Endometrium (tissue), 2 donors: Measurements from ENCODE around the gene IL11.
A peak's percentile ranks its signal among the peaks of the same experiment; 100 is the strongest.

ENCODE experiments used
- FAIRE-seq: peaks from 2 replicates; lab custom pipeline; 2012; peaks lifted over from hg19 to GRCh38; lab: Jason Lieb, UNC
- donor health status: control.
- donor health status: control.

The IL11 gene

DNA sequence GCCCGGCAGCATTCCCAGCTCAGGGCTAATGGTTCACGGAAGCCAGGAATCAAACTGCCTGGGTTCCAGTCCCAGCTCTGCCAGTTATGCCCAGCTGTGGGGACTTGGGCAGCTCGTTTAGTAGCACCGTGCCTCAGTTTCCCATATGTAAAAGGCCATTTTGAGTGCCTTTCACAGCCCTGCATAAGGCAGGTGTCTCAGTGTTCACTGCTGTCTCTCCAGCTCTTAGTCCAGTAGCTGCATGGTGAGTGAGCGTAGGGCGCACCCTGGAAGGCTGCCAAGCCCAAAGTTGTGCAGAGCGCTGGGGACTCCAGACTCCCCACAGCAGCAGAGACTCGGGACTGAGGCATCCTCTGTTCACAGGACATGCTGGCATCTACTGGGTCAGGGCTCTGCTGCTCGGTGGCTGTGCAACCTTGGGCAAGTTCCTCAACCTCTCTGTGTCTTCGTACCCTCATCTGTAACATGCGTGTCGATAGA, 21.0 kb upstream of the IL11 start:
- FAIRE-seq = no peak

DNA sequence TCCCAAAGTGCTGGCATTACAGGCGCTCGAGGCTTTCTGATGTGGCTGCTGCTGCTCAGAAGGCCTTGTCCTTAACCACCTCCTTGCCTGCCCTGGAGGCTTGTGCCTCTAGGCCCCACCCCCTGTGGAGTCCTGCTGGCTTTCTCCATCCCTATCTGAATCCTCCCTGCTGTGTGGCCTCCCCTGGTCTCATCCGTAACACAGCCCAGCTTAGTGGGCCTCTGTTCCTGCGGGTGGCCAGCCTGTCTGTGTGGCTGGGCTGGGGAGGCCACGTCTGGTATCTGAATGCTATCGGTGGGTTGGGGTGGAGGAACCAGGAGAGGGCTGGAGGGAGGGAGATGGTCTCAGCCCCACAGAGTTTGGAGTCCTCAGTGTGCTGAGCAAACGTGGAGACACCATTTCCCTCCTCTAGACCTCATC, 20.2 kb upstream of the IL11 start:
- no peak for FAIRE-seq

DNA sequence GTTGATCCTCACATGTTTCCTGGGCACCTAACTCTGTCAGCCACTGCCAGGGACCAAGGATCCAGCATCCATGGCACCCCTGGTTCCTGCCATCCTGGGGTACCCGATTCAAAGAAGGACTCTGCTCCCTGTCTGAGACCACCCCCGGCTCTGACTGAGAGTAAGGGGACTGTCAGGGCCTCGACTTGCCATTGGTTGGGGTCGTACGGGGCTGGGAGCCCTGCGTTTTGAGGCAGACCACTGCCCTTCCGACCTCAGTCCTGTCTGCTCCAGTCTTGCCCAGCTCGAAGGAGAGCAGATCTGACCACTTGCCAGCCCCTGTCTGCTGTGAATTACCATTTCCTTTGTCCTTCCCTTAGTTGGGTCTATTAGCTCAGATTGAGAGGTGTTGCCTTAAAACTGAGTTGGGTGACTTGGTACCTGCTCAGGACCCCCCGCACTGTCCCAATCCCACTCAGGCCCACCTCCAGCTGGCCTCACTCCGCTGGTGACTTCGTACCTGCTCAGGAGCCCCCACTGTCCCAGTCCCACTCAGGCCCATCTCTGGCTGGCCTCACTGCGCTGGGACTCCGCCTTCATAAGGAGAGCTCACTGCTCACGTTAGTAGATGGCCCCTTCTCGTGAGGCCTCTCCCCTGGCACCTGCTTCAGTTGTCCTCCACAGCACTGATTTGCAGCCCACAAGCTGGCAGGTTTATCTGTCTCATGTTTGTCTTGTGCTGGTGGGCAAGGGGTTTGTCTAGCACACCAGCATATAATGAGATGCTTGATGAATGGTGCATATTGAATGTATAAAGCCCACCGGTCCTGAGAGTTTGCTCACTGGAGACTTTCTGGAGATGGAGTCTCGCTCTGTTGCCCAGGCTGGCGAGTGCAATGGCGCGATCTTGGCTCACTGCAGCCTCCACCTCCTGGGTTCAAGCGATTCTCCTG, 19.4 kb upstream of the IL11 start:
- no peak for FAIRE-seq

DNA sequence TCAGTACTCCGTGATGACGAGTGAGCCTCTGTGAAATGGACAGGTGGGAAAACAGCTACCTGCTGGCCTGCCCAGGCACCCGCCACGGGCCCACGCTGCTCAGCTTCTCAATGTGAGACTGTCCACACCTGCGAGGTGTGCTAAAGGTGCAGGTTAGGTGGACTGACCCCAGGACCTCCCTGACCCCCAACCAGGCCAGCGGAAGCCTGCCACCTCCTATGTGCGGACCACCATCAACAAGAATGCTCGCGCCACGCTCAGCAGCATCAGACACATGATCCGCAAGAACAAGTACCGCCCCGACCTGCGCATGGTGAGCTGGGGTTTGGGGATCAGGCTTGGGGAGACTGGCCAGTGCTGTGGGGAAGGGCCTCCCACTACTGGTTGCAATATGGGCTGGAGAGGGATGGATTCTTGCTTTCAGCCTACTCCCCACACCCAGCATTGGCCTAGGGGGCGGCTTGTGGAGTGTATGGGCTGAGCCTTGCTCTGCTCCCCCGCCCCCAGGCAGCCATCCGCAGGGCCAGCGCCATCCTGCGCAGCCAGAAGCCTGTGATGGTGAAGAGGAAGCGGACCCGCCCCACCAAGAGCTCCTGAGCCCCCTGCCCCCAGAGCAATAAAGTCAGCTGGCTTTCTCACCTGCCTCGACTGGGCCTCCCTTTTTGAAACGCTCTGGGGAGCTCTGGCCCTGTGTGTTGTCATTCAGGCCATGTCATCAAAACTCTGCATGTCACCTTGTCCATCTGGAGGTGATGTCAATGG, 17.7 kb upstream of the IL11 start:
- no peak for FAIRE-seq

DNA sequence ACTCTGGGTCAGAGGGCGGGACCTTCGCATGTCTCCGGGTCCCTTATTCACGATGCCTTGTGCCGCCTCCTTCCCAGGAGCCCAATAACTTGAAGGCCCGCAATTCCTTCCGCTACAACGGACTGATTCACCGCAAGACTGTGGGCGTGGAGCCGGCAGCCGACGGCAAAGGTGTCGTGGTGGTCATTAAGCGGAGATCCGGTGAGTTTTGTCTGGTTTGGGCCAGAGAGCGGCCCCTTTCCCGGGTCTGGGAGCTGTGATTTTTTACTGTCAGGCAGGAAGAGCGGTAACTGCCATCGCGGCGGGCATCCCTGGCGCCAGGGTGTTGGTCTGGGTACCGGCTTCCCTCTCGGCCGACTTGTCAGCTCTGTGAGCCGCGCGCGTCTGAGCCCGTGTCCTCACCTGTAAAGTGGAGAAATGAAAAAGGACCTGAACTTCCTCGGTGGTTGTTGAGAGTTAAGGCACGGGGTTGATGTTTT, 16.3 kb upstream of the IL11 start:
- FAIRE-seq = no peak

DNA sequence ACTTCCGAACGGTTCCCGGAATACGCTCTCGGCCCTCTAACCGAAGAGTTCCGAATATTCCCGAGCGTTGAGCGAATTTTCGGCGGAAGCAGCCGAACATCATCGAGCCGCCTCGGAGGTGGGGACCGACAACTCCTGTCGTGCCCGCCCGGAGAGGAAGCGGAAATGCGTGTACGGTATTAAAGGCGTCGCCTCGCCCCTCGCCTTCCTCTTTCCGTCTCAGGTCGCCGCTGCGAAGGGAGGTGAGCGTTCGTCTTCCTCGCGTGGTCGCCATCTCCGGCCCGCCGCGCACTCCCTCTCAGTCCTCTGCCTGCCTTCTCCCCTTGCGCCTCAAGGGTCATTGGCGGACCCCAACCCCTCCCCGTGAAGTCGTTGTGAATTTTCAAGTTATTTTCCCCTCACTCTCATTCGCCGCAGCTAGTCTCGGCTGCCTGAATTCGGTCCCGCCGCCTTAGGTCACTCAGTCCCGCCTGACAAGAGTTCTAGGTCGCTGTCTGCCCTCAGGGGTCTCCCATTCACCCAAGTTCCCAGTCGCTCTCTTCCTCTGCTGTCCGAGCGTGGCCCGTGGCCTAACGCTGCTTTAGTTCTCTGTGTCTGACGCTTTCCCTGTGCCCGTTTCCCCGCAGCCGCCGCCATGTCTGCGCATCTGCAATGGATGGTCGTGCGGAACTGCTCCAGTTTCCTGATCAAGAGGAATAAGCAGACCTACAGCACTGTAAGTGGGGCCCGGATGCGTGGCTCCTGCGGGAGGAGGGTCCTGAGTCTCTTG, 15.6 kb upstream of the IL11 start, which contains the start of gene RPL28:
Gene RPL28 (plus strand): TSS at position 209 of the 769 bp plus-strand sequence. CDS start 426 bp downstream, at position 635.
- FAIRE-seq = peak; percentile 92

DNA sequence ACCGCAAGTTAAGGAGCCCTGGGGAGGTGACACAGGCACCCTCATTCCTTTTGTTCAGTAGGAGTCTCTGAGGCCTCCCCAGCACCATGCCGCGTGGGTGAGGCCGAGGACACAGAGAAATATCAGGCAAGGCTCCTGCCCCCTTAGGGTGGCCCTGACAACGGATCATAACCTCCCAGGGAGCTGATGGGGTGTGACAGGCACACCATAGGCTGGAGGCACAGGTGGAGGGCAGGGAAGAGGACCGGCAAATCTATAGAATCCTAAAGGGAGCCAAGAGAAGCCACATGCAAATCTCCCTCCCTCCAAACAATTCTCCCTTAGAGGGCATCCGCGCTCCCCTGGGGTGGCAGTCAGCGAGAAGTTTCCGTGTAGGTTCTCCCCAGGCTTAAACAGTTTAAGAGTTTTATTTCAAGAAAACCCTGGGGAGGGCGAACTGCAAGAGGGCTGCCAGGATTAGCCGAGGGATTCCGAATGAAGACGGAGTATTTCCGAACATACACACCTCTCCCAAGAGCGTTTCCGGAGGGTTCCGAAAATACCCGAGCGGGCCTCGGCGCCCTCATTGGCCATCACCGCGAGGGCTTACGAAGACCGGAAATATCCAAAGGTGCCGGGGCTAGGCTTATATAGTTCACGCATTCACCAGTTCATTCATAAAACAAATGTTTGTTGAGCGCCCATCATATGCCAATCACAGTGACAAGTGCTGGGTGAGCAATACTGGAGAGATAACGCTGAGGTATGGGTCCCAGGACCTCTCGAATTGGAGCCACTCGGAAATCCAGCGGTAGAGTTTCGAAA, 14.9 kb upstream of the IL11 start:
- no peak for FAIRE-seq

DNA sequence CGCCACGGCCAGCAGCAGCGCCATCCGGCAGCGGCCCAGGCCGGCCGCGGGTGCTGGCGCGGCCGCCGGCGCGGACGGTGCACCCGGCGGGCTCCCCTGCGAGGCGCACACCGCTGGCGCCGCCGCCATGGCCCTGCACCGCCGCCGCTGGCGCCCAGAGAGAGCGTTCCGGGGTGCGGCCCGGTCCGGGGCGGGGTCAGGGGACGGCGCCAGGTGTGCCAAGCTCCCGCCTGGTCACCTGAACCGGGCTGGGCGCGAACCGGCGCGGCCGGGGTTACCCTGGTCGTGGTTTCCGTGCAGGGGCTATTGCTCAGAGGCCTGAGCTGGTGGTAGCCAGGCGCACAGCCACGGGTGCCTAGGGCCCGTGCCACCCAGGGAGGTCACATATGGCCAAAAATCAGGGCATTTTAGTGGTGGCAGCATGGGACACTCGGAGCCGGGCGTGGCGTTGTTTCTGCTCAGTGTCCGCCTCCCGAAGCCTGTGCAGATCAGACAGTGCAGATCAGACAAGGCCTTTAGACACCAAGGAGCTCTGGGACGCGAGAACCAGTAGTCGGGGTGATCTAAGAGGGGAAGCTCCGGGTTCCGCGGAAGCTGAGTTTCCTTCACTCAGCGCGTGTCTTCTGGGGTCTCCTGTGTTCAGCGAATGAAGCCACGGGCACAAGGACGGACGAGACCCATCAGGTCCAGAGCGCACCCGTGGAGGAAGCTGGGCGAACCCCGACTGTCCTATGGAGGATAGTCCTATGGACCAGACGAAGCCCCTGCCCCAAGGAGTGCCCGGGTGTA, 14.1 kb upstream of the IL11 start, which contains the start of gene TMEM238:
Gene TMEM238 (minus strand): TSS at position 162 of the 789 bp plus-strand sequence. CDS start 33 bp downstream, at position 129.
- no peak for FAIRE-seq

DNA sequence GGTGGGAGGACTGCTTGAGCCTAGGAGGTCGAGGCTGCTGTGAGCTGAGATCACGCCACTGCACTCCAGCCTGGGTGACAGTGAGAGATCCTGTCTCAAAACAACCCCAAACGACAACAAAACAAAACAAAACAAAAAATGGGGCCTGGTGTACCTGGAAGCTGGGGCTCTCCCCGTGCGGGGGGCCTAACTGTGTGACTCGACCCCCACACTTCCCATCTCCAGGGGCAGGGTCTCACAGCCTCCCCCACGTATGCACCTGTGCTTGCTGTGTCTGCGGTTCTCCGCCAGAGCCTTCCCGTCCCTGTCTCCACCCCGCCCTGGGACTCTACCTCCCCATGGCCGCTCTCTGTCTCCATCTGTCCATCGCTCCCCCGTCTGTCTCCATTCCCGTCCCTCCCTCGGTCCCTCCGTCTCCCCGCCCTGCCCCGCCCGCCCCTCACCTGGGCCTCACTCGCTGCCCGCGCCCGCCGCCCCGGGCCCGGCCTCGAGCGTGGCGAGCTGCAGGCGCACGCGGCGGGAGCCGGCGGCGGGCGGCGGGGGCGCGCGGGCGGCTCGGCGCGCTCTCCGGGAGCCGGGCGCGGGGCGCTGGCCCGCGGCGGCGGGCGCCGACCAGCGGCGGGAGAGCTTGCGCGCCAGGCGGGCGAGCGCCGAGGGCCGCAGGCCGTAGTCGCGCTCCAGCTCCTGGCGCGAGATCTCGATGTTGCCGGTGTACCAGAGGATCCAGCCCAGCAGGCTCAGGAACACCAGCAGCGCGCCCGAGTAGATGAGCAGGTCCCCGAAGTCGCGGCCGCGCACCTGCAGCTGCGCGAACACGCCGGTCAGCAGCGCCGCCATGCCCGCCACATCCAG, 13.2 kb upstream of the IL11 start:
- FAIRE-seq = no peak

DNA sequence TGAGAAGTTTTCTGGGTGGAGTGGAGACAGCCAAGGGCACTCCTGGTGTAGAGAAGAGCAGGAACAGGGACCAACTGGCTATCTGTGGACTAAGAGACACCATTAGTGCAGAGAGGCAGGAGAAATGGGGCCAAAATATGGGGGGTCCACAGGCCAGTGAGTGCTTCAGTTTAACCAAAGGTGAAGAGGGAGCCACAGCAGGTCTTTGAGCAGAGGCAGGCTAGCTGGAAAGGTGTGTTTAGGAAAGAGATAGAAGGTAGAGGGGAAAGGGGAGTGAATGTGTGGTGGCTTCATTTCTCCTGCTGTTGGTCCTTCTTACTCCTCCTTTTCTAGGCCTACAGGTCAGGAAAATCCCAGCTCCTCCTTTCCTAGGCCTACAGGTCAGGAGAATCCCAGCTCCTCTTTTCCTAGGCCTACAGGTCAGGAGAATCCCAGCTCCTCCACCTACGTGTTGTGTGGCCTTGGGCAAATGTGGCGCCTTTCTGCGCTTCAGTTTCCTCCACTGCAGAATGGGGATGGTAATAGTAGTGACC, 12.3 kb upstream of the IL11 start:
- FAIRE-seq = no peak

DNA sequence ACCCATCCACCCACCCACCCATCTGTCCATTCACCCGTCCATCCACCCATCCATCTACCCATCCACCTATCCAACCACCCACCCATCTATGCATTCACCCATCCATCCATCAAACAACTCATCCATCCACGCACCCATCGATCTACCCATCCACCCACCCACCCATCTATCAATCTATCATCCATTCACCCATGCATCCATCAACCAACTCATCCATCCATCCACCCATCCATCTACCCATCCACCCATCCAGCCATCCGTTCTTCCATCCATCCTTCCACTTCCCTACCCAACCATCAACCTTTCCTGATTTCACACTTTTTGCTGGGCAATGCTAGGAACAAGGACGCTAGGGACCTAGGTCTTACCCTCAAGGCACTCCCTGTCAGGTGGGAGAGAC, 11.8 kb upstream of the IL11 start:
- no peak for FAIRE-seq

DNA sequence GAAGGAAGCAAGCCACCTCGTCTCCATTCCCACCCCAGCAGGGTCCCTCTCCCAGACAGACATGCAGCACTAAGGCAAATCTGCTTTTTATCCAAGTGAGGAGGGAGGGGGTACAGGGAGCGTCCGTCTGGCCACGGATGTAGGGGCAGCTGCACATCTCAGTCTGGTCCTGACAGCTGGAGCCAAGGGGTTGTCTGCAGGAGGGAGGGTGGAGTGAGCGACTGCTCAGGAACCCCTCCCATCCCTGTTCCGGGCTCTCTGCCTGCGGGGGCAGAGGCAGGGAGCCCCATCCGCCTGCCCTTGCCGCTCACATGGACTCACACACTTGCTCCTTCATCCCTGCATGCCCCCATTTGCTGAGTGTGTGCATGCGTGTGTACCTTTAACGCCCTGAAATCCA, 8.9 kb upstream of the IL11 start:
- no peak for FAIRE-seq

DNA sequence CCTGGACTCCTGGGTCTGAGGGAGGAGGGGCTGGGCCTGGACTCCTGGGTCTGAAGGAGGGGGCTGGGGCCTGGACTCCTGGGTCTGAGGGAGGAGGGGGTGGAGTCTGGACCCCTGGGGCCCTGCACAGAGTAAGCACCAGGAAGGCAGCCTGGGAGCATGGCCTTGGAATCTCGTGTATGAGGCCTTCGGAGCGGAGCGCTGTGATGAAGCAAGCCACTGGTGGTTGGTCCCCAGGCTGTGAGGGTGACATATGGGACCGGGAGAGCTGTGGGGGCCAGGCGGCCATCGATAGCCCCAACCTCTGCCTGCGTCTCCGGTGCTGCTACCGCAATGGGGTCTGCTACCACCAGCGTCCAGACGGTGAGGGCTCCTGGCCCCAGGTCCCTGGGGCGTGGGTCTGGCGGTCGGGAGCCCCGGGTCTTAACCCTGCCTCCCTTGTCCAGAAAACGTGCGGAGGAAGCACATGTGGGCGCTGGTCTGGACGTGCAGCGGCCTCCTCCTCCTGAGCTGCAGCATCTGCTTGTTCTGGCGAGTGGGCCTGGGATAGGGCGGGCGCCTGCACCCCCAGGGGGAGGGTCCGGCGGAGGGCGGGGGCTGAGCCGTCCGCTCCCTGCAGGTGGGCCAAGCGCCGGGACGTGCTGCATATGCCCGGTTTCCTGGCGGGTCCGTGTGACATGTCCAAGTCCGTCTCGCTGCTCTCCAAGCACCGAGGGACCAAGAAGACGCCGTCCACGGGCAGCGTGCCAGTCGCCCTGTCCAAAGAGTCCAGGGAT, 7.3 kb upstream of the IL11 start:
- FAIRE-seq = no peak

DNA sequence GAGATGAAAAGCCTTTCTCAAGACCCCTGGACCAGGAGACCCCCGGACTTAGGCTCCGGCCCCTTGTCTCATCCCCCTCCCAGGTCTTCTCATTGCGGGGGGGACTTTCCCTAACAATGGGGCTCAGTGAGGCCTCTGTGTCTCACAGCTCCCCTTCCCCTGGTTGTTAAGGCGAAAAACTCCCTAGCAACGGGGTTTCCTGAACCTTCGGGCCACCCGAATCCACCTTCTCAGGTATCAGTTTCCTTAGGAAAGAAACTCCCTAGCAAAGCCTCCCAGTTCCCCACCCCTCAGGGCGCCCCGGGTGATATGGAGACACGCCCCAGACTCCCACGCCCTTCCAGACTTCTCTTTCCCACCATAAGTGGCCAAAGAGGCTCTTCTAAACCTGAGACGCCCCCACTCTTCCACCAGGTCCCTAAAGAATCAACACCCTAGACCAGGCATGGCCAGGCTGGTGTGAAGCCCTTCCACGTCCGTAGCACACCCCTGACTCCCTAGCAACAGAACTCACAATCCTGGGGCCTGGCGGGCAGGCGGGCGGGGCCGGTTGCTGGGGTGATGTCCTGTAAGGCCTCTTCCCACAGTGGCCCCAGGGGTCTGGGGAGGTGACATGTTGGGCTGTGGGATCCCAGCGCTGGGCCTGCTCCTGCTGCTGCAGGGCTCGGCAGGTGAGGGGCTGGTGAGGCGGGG, 6.1 kb upstream of the IL11 start, which contains the start of gene TMEM190:
Gene TMEM190 (plus strand): TSS at position 586 of the 693 bp plus-strand sequence. CDS start 28 bp downstream, at position 614.
- FAIRE-seq = no peak

DNA sequence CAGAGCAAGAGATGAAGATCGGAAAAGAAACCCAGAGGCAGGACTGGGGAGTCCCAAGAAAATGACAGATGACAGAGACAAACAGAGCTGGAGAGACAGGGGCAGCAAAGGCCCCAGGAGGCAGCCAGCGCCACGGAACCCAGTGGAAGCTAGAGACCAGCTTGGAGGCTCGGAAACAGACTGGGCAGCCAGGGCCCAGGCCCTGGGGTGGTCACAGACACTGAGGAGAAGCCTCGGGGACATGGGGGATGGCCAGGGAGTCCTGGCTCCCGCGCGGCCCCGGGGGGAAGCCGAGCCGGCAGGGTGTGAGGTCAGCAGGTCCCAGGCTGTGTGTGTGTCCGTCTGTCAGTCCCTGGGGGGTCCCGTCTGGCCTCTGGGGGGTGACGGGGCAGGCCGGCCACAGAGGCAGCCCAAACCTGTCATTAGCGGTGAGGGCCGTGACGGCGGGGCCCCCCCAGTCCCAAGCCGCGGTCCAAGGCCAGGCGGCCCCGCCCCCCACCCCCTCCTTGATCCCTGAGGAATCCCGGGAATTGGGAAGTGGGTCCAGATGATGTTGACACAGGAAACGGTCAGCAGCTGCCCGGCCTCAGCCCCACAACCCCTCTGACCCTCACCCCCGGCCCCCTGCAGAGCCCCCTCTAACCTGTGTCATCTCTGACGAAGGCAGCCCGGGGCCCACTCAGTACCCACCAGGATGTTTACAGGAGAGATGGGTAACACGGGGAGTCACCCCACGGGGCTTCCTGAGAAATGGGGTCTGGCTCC, 3.9 kb upstream of the IL11 start:
- no peak for FAIRE-seq

DNA sequence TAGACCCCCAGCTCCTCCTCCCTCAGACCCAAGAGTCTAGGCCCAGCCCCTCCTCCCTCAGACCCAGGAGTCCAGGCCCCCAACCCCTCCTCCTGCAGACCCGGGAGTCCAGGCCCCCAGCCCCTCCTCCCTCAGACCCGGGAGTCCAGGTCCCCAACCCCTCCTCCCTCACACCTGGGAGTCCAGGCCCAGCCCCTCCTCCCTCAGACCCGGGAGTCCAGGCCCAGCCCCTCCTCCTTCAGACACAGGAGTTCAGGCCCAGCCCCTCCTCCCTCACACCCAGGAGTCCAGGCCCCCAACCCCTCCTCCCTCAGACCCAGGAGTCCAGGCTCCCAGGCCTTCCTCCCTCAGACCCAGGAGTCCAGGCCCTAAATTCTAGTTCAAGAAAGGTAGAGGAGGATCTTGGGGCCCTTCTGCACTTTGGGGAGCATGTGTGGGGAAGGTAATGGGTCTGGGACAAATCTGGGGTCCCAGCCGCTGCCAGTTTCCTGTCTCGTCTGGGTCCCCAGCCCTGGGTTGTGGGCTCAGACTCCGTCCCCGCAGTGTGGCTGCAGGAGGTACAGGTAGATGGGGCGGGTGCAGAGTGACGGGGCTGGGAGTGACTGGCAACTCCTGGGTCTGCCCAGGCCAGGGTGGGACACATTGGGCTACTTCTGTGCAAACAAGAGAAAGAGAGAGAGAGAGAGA, 3.2 kb upstream of the IL11 start:
- FAIRE-seq = no peak
